ENCODE results near the gene SLC10A7.

DNA sequence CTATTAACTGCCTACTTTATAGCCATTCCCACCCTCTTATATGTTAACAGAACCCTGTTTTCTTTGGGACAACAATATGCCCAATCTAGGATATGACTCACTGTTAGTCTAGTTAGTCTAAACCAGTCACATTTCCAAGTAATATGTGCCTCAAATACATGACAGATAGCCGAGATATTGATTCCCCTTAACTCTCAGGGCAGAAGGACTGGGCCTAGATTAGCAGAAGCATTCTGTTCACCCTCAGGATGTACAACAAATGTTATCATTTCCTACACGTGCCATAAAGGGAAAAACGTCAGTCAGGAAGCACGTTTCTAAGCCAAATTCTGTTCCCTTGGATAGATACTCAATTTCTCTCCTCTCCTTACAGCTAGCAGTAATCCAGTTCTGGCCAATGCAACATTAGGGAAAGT, 114.1 kb downstream of the SLC10A7 start:
- no peak for TF ChIP-seq CTCF (IDR thresholded peaks at IDR 0.05 in 8 of 11, conservative IDR thresholded peaks at IDR 0.05 in 3 of 11)
- TF ChIP-seq POLR2A (IDR thresholded peaks at IDR 0.05), result no peak
- peak in 1 of 3 donors; percentile 32 for TF ChIP-seq POLR2AphosphoS5 (IDR thresholded peaks at IDR 0.05)
